ENCODE measurements around the gene PLPP1.

- TF ChIP-seq CTCF (conservative IDR thresholded peaks at IDR 0.05 in 1 of 2, IDR thresholded peaks at IDR 0.05 in 1 of 2; ENCODE audit: extremely low read depth in 1 of 2, insufficient read depth in 1 of 2, low read depth in 1 of 2, low read length in 2 of 2): no peak
- TF ChIP-seq EZH2 (IDR thresholded peaks at IDR 0.05; ENCODE audit: borderline replicate concordance, low read length): no peak
These were observed 4.1 kb downstream of the PLPP1 start for GRCh38 chr5:55530669-55531068.

Measured in mammary epithelial cell (primary cell).